CD14-positive monocyte (primary cell): ENCODE measurements around the gene SUSD4. TPM values are rescaled to one million over a fixed set of nuclear protein-coding genes. Genes with fewer than 3 reads are reported as not detected.

Experiments used
- DNase-seq, 3 donors: peaks; one replicate each; pipeline ENCODE4 v3.0.0-alpha.2; 2011 to 2022
- H2AFZ ChIP-seq: 2 replicates; pipeline ENCODE4 v1.6.0; 2012; ENCODE audit warnings: mild to moderate bottlenecking, low read depth, low read length, inconsistent platforms; ENCODE audit not compliant: insufficient read depth, poor library complexity, severe bottlenecking
- H3K27ac ChIP-seq, 2 donors: 1 replicate in 1 of 2; 2 replicates in 1 of 2; pipeline ENCODE4 v1.5.1; 2012 to 2013; ENCODE audit warnings: low read length in 2 of 2, control low read depth in 1 of 2, inconsistent platforms in 1 of 2, low read depth in 1 of 2, mild to moderate bottlenecking in 1 of 2
- H3K27me3 ChIP-seq, 2 donors: one replicate each; pipeline versions ENCODE4 v1.6.0 to v1.6.1; 2011 to 2013; ENCODE audit warnings: low read length in 2 of 2; ENCODE audit not compliant: control insufficient read depth in 2 of 2, insufficient read depth in 2 of 2
- H3K36me3 ChIP-seq, 2 donors: replicated peaks in 1 of 2; 1 replicate in 1 of 2; 2 replicates in 1 of 2; pipeline versions ENCODE4 v1.5.1 to v1.6.1; 2012 to 2013; ENCODE audit warnings: low read length in 2 of 2, control low read depth in 1 of 2, inconsistent platforms in 1 of 2, mild to moderate bottlenecking in 1 of 2; ENCODE audit not compliant: insufficient read depth in 2 of 2, control insufficient read depth in 1 of 2
- H3K4me1 ChIP-seq, 2 donors: 1 replicate in 1 of 2; 2 replicates in 1 of 2; pipeline versions ENCODE4 v1.5.1 to v1.6.1; 2012 to 2013; ENCODE audit warnings: low read length in 2 of 2, control low read depth in 1 of 2, inconsistent platforms in 1 of 2, mild to moderate bottlenecking in 1 of 2, moderate library complexity in 1 of 2; ENCODE audit not compliant: insufficient read depth in 2 of 2, control insufficient read depth in 1 of 2
- H3K4me2 ChIP-seq: replicated peaks from 2 replicates; pipeline ENCODE3; 2012; ENCODE audit warnings: low read length, moderate library complexity, mild to moderate bottlenecking; ENCODE audit not compliant: poor library complexity, severe bottlenecking; ENCODE audit errors: extremely low read depth
- H3K4me3 ChIP-seq, 3 experiments: fragments of 200-600 bp in 1 of 3; sonication (generic) in 1 of 3; replicated peaks in 1 of 3; 1 replicate in 2 of 3; 2 replicates in 1 of 3; pipeline ENCODE4 v1.5.1; 2011 to 2013; ENCODE audit warnings: low read length in 3 of 3, mild to moderate bottlenecking in 3 of 3, control low read depth in 2 of 3, low read depth in 2 of 3, inconsistent platforms in 1 of 3, moderate library complexity in 1 of 3
- H3K79me2 ChIP-seq: 2 replicates; pipeline ENCODE4 v1.6.0; 2012; ENCODE audit warnings: mild to moderate bottlenecking, control low read depth, inconsistent platforms, low read length, moderate library complexity; ENCODE audit not compliant: insufficient read depth
- H3K9ac ChIP-seq: 2 replicates; pipeline ENCODE4 v1.6.0; 2017; ENCODE audit warnings: low read length, mild to moderate bottlenecking; ENCODE audit not compliant: insufficient read depth, poor library complexity, severe bottlenecking
- H3K9me3 ChIP-seq, 2 donors: replicated peaks in 1 of 2; 1 replicate in 1 of 2; 2 replicates in 1 of 2; pipeline versions ENCODE4 v1.5.1 to v1.6.1; 2012 to 2013; ENCODE audit warnings: low read length in 2 of 2, control low read depth in 1 of 2; ENCODE audit not compliant: control insufficient read depth in 1 of 2, insufficient read depth in 1 of 2
- H4K20me1 ChIP-seq: 2 replicates; pipeline ENCODE4 v1.6.0; 2012; ENCODE audit warnings: mild to moderate bottlenecking, low read length, control low read depth, moderate library complexity; ENCODE audit not compliant: insufficient read depth
- H3K27ac Mint-ChIP-seq, 7 donors: one replicate each; pipeline ENCODE4 v1.8.0; 2020; ENCODE audit warnings: mild to moderate bottlenecking in 7 of 7, mixed read lengths in 7 of 7, moderate library complexity in 6 of 7, inconsistent platforms in 2 of 7
- H3K27me3 Mint-ChIP-seq, 3 donors: one replicate each; pipeline ENCODE4 v1.8.0; 2021 to 2022; ENCODE audit warnings: low read depth in 3 of 3, mild to moderate bottlenecking in 3 of 3, mixed read lengths in 3 of 3, moderate library complexity in 3 of 3, inconsistent platforms in 1 of 3
- H3K36me3 Mint-ChIP-seq, 2 donors: one replicate each; pipeline ENCODE4 v1.8.0; 2020; ENCODE audit warnings: mixed read lengths in 2 of 2, inconsistent platforms in 1 of 2, mild to moderate bottlenecking in 1 of 2
- H3K4me1 Mint-ChIP-seq: one replicate; pipeline ENCODE4 v1.8.0; 2020; ENCODE audit warnings: mild to moderate bottlenecking, mixed read lengths
- H3K4me3 Mint-ChIP-seq, 2 donors: one replicate each; pipeline ENCODE4 v1.8.0; 2020; ENCODE audit warnings: mild to moderate bottlenecking in 2 of 2, mixed read lengths in 2 of 2, moderate library complexity in 1 of 2
- H3K9me3 Mint-ChIP-seq, 7 donors: one replicate each; pipeline ENCODE4 v1.8.0; 2020 to 2022; ENCODE audit warnings: mixed read lengths in 7 of 7, mild to moderate bottlenecking in 6 of 7, moderate library complexity in 6 of 7, inconsistent platforms in 2 of 7
- CTCF ChIP-seq: fragments of 200-600 bp; IDR thresholded peaks from one replicate; pipeline ENCODE4 v1.8.0; 2022; ENCODE audit warnings: antibody characterized with exemption, mild to moderate bottlenecking
- WGBS: methylation state at CpG from one replicate; pipeline ENCODE4 v1.1.5; 2013; ENCODE audit warnings: missing lambda C conversion rate; ENCODE audit not compliant: insufficient coverage; 5-methylcytosine and 5-hydroxymethylcytosine counted together
- intact Hi-C, 2 donors: fragments of 100-400 bp; cut with micrococcal nuclease; formaldehyde crosslinking; loops; one replicate each; pipeline versions ENCODE4 v1.15.0 to v1.15.1; 2023
- polyA plus RNA-seq, 3 donors: library from polyadenylated mRNA; depleted of rRNA in 1 of 3; unstranded in 2 of 3; stranded (reverse) in 1 of 3; fragments of 300-500 nt in 2 of 3; fragments of >200 nt in 1 of 3; fragmentation: Illumina TruSeq in 2 of 3; gene quantifications; 1 replicate in 2 of 3; 2 replicates in 1 of 3; pipeline ENCODE4 v1.2.3, GENCODE V29; 2012 to 2021

The SUSD4 gene
- polyA plus RNA-seq, 3 donors, result 0.34 to 0.92 (median 0.50) TPM

GRCh38 chr1:223329252-223329651 is 34.7 kb downstream of the SUSD4 start:
- Histone ChIP-seq H3K4me2 (no peak overlapping the region), H3K27me3 (no peaks in the 10 kb centered on the region), H3K9me3 (no peaks in the 10 kb centered on the region), H2AFZ (no peak overlapping the region), H3K4me1 (peaks cover 5 to 8% of the 10 kb centered on the region in 2 donors), H4K20me1 (no peaks in the 10 kb centered on the region), H3K36me3 (no peaks in the 10 kb centered on the region), H3K27ac (no peak overlapping the region), H3K9ac (no peak overlapping the region), H3K79me2 (no peaks in the 10 kb centered on the region), H3K4me3 (no peak overlapping the region)
- no peaks in the 10 kb centered on the region for H3K36me3 Mint-ChIP-seq
- H3K27me3 Mint-ChIP-seq, result peaks cover 2 to 3% (median 3%) of the 10 kb centered on the region in 3 donors
- H3K27ac Mint-ChIP-seq, result no peak overlapping the region
- no peak for DNase-seq
- H3K4me3 Mint-ChIP-seq, result no peak overlapping the region
- H3K9me3 Mint-ChIP-seq, result no peaks in the 10 kb centered on the region
- peaks cover 5% of the 10 kb centered on the region for H3K4me1 Mint-ChIP-seq
- intact Hi-C loops, result no loop called here
- TF ChIP-seq CTCF, result no peak

DNA sequence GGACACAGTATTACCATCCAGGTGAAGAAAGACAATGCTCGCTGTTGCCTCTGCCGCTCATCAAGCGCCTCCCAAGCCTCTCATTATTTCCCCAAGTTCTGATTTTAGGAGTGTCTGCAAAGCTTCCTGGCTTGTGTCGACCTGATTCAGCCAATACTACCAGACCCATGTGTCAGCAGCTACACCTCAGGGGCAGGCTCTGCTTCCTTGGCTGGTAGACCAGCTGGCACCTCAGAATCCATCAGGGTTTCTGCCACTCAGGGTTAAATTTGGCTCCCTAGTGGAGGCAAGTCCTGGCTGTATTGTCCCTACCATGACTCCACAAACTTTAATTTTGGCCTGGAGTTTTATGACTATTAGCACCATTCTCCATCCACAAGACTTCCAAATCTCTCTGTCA is 35.4 kb downstream of the SUSD4 start:
- Histone ChIP-seq H3K4me1 (peaks cover 5 to 6% of the 10 kb centered on the region in 2 donors), H4K20me1 (no peaks in the 10 kb centered on the region), H3K4me3 (no peak overlapping the region), H3K4me2 (no peak overlapping the region), H3K27me3 (no peaks in the 10 kb centered on the region), H2AFZ (no peak overlapping the region), H3K9ac (no peak overlapping the region), H3K36me3 (no peaks in the 10 kb centered on the region), H3K79me2 (no peaks in the 10 kb centered on the region), H3K9me3 (no peaks in the 10 kb centered on the region), H3K27ac (no peak overlapping the region)
- no peak for TF ChIP-seq CTCF
- peaks cover 2 to 3% (median 3%) of the 10 kb centered on the region in 3 donors for H3K27me3 Mint-ChIP-seq
- no peaks in the 10 kb centered on the region for H3K9me3 Mint-ChIP-seq
- no peak overlapping the region for H3K27ac Mint-ChIP-seq
- intact Hi-C loops, result no loop called here
- no peak for DNase-seq
- peaks cover 4% of the 10 kb centered on the region for H3K4me1 Mint-ChIP-seq
- no peak overlapping the region for H3K4me3 Mint-ChIP-seq
- 91% methylated on average over 4 of the region's 4 CpGs for WGBS
- H3K36me3 Mint-ChIP-seq, result no peaks in the 10 kb centered on the region
